Endothelial cell of umbilical vein (primary cell): ENCODE results near the gene CRY2. TPM values are rescaled to one million over a fixed set of nuclear protein-coding genes. Genes with fewer than 3 reads are reported as not detected.

Experiments used
- BruUV-seq: library from RNA; stranded (reverse); fragments of 400-500 nt; replicated peaks from 2 replicates; lab custom pipeline; 2021; lab: Mats Ljungman, UMichigan
- CTCF ChIA-PET: fragments of 300-600, 350-600 bp; sonication (Branson Sonifier 250); formaldehyde crosslinking; loops from one replicate; lab custom pipeline; 2021; ENCODE audit warnings: antibody characterized with exemption, inconsistent platforms; lab: Charles Lee
- POLR2A ChIA-PET: fragments of 300-600, 350-600 bp; sonication (Branson Sonifier 250); formaldehyde crosslinking; loops from one replicate; lab custom pipeline; 2021; ENCODE audit warnings: antibody characterized with exemption, inconsistent platforms; lab: Charles Lee
- DNase-seq: peaks from one replicate; pipeline ENCODE4 v3.0.0-alpha.2; 2011; ENCODE audit warnings: low read depth, low spot score
- FAIRE-seq: peaks from 2 replicates; lab custom pipeline; 2011; peaks lifted over from hg19 to GRCh38; lab: Jason Lieb, UNC
- H2AFZ ChIP-seq: 2 replicates; pipeline ENCODE4 v1.6.0; 2012; ENCODE audit warnings: low read depth, low read length, control low read depth, inconsistent platforms
- H3K27ac ChIP-seq: 2 replicates; pipeline ENCODE4 v1.5.1; 2011; ENCODE audit warnings: low read depth, mild to moderate bottlenecking, control low read depth, low read length, moderate library complexity; ENCODE audit not compliant: insufficient read depth
- H3K27me3 ChIP-seq, 2 experiments: 2 replicates each; pipeline versions ENCODE4 v1.6.0 to v1.6.1; 2011; ENCODE audit warnings: low read length in 2 of 2, mixed read lengths in 1 of 2; ENCODE audit not compliant: control insufficient read depth in 2 of 2, insufficient read depth in 2 of 2
- H3K36me3 ChIP-seq, 2 experiments: 2 replicates in 1 of 2; 3 replicates in 1 of 2; pipeline ENCODE4 v1.5.1; 2011; ENCODE audit warnings: low read length in 2 of 2, mild to moderate bottlenecking in 1 of 2, moderate library complexity in 1 of 2; ENCODE audit not compliant: control insufficient read depth in 2 of 2, insufficient read depth in 2 of 2; ENCODE audit errors: extremely low read depth in 1 of 2
- H3K4me1 ChIP-seq: 3 replicates; pipeline ENCODE4 v1.5.1; 2011; ENCODE audit warnings: mild to moderate bottlenecking, low read length; ENCODE audit not compliant: control insufficient read depth, insufficient read depth; ENCODE audit errors: extremely low read depth
- H3K4me2 ChIP-seq: 2 replicates; pipeline ENCODE4 v1.6.1; 2011; ENCODE audit warnings: low read length, control low read depth, mixed read lengths; ENCODE audit not compliant: insufficient read depth
- H3K4me3 ChIP-seq, 3 experiments: fragments of 200-600 bp in 1 of 3; sonication (generic), shearing (Covaris generic) in 1 of 3; replicated peaks in 1 of 3; 2 replicates each; pipeline ENCODE4 v1.5.1; 2011 to 2016; ENCODE audit warnings: control low read depth in 3 of 3, low read length in 3 of 3, mild to moderate bottlenecking in 2 of 3, inconsistent platforms in 1 of 3, low read depth in 1 of 3, moderate library complexity in 1 of 3; ENCODE audit not compliant: insufficient read depth in 1 of 3
- H3K79me2 ChIP-seq: 2 replicates; pipeline ENCODE4 v1.6.0; 2012; ENCODE audit warnings: low read length, inconsistent platforms; ENCODE audit not compliant: control insufficient read depth, insufficient read depth
- H3K9ac ChIP-seq: replicated peaks from 2 replicates; pipeline ENCODE3; 2011; ENCODE audit warnings: low read length, control low read depth; ENCODE audit not compliant: insufficient read depth; ENCODE audit errors: extremely low read depth
- H3K9me1 ChIP-seq: replicated peaks from 3 replicates; pipeline ENCODE4 v1.6.0; 2011; ENCODE audit warnings: mild to moderate bottlenecking, low read length; ENCODE audit not compliant: control insufficient read depth, insufficient read depth; ENCODE audit errors: extremely low read depth
- H3K9me3 ChIP-seq: replicated peaks from 2 replicates; pipeline ENCODE4 v1.5.1; 2012; ENCODE audit warnings: low read length, inconsistent platforms; ENCODE audit not compliant: control insufficient read depth, insufficient read depth
- H4K20me1 ChIP-seq: replicated peaks from 2 replicates; pipeline ENCODE3; 2011; ENCODE audit warnings: mild to moderate bottlenecking, low read length; ENCODE audit not compliant: control insufficient read depth, insufficient read depth; ENCODE audit errors: extremely low read depth
- CTCF ChIP-seq, 2 donors: IDR thresholded peaks; 1 replicate in 1 of 2; 2 replicates in 1 of 2; pipeline ENCODE4 v1.5.1; 2011; ENCODE audit warnings: low read length in 2 of 2, mild to moderate bottlenecking in 2 of 2, moderate library complexity in 2 of 2, control low read depth in 1 of 2, inconsistent platforms in 1 of 2, low read depth in 1 of 2; ENCODE audit not compliant: insufficient read depth in 1 of 2; ENCODE audit errors: extremely low read depth in 1 of 2
- EZH2 ChIP-seq: IDR thresholded peaks from 2 replicates; pipeline ENCODE4 v1.6.1; 2012; ENCODE audit warnings: borderline replicate concordance, low read depth, mild to moderate bottlenecking, moderate library complexity, low read length, inconsistent platforms; ENCODE audit not compliant: severe bottlenecking
- FOS ChIP-seq: IDR thresholded peaks from 2 replicates; pipeline ENCODE4 v1.6.1; 2011; ENCODE audit warnings: mild to moderate bottlenecking, low read length, moderate library complexity, borderline replicate concordance; ENCODE audit not compliant: insufficient read depth
- GATA2 ChIP-seq: IDR thresholded peaks from 2 replicates; pipeline ENCODE4 v1.7.0; 2011; ENCODE audit warnings: low read depth, mild to moderate bottlenecking, moderate library complexity, mixed read lengths, low read length; ENCODE audit not compliant: insufficient read length, insufficient read depth
- JUN ChIP-seq: IDR thresholded peaks from 2 replicates; pipeline ENCODE4 v1.6.1; 2011; ENCODE audit warnings: borderline replicate concordance, low read depth; ENCODE audit not compliant: insufficient read length, insufficient read depth
- MAX ChIP-seq: IDR thresholded peaks from 2 replicates; pipeline ENCODE4 v1.6.1; 2011; ENCODE audit not compliant: insufficient read depth, insufficient read length
- MYC ChIP-seq: IDR thresholded peaks from one replicate; pipeline ENCODE4 v1.6.1; 2011; ENCODE audit warnings: mild to moderate bottlenecking, low read depth, low read length
- POLR2A ChIP-seq: IDR thresholded peaks from 2 replicates; pipeline ENCODE4 v1.6.1; 2012; ENCODE audit warnings: low read depth, mild to moderate bottlenecking, control low read depth, low read length
- POLR2AphosphoS5 ChIP-seq: IDR thresholded peaks from 2 replicates; pipeline ENCODE4 v1.6.1; 2012; ENCODE audit warnings: low read depth, mild to moderate bottlenecking, control low read depth, low read length, moderate library complexity; ENCODE audit not compliant: insufficient read depth
- dilution Hi-C: fragments of 300-500 bp; cut with MboI; formaldehyde crosslinking; loops from one replicate; pipeline ENCODE4 v1.15.0; 2019; ENCODE audit warnings: low sequenced_read_pairs; ENCODE audit not compliant: extremely low pct_ligation_motif_present
- intact Hi-C: fragments of 100-400 bp; cut with micrococcal nuclease; formaldehyde crosslinking; loops from one replicate; pipeline ENCODE4 v1.10.0; 2022
- polyA plus RNA-seq, 4 experiments: library from polyadenylated mRNA; depleted of rRNA in 3 of 4; stranded (reverse) in 3 of 4; unstranded in 1 of 4; fragments of >200 nt; gene quantifications; 2 replicates each; pipeline versions ENCODE4 v1.2.1 to v1.2.3, GENCODE V29; 2011 to 2012; ENCODE audit warnings: missing spikeins in 1 of 4
- total RNA-seq: library from RNA; stranded (reverse); gene quantifications from 2 replicates; pipeline ENCODE4 v1.2.3, GENCODE V29; 2021

Gene CRY2
- total and polyA plus RNA-seq, 2 donors (not counting 3 experiments of a cell fraction or from before 2014, with no cell fraction given), result 7.7 to 11.7 TPM

- Histone ChIP-seq H3K9me1 (no peaks in the 10 kb centered on the region), H3K36me3 (no peaks in the 10 kb centered on the region), H3K4me3 (no peak overlapping the region), H2AFZ (no peak overlapping the region), H3K4me2 (no peak overlapping the region), H3K4me1 (no peaks in the 10 kb centered on the region), H4K20me1 (no peaks in the 10 kb centered on the region), H3K9ac (no peak overlapping the region), H3K9me3 (no peaks in the 10 kb centered on the region), H3K27ac (no peak overlapping the region), H3K27me3 (peaks cover under 1 to 6% of the 10 kb centered on the region in 2 experiments), H3K79me2 (no peaks in the 10 kb centered on the region)
- no peak for TF ChIP-seq CTCF (IDR thresholded peaks at IDR 0.05; ENCODE audit: extremely low read depth in 1 of 2, insufficient read depth in 1 of 2, low read depth in 1 of 2, low read length in 2 of 2)
- TF ChIP-seq EZH2, result no peak
- no peak for TF ChIP-seq MAX
- no peak for TF ChIP-seq MYC
- TF ChIP-seq FOS, result no peak
- no peak for TF ChIP-seq POLR2A
- TF ChIP-seq GATA2, result no peak
- TF ChIP-seq JUN, result no peak
- no peak for TF ChIP-seq POLR2AphosphoS5
- CTCF ChIA-PET, result no interaction called here
- no peak for FAIRE-seq
- no TSS peak for BruUV-seq
- dilution Hi-C loops, result no loop called here
- no peak for DNase-seq
- POLR2A ChIA-PET, result no interaction called here
- intact Hi-C loops, result no loop called here
Measured at GRCh38 chr11:45892856-45893255, 45.6 kb downstream of the CRY2 start.
